ENCODE results near the gene RPL21.

The RPL21 gene

GRCh38 chr13:27273658-27274425, 22.5 kb downstream of the RPL21 start:
- no peak for DNase-seq (ENCODE audit: low read depth)
- Histone ChIP-seq H3K9me3 (ENCODE audit: control insufficient read depth, low read length) (no peaks in the 10 kb centered on the region), H3K4me1 (ENCODE audit: control insufficient read depth, insufficient read depth, low read length) (peaks cover 59% of the 10 kb centered on the region), H3K27me3 (replicated peaks; ENCODE audit: control insufficient read depth, insufficient read depth, low read length) (no peaks in the 10 kb centered on the region), H3K9ac (ENCODE audit: low read length) (no peak overlapping the region), H3K4me3 (ENCODE audit: low read length) (no peak overlapping the region), H3K36me3 (ENCODE audit: control insufficient read depth, insufficient read depth, low read length, severe bottlenecking) (peaks cover 15% of the 10 kb centered on the region)

- H3K4me3 ChIP-seq (ENCODE audit: low read length) = no peak overlapping the region
- no peak overlapping the region for H3K9ac ChIP-seq (ENCODE audit: low read length)
- peaks cover 59% of the 10 kb centered on the region for H3K4me1 ChIP-seq (ENCODE audit: control insufficient read depth, insufficient read depth, low read length)
- H3K36me3 ChIP-seq (ENCODE audit: control insufficient read depth, insufficient read depth, low read length, severe bottlenecking) = peaks cover 15% of the 10 kb centered on the region
- no peaks in the 10 kb centered on the region for H3K27me3 ChIP-seq (replicated peaks; ENCODE audit: control insufficient read depth, insufficient read depth, low read length)
- DNase-seq (ENCODE audit: low read depth) = no peak
- H3K9me3 ChIP-seq (ENCODE audit: control insufficient read depth, low read length) = no peaks in the 10 kb centered on the region
Observed at GRCh38 chr13:27274631-27275030, 23.3 kb downstream of the RPL21 start.

- Histone ChIP-seq H3K36me3 (ENCODE audit: control insufficient read depth, insufficient read depth, low read length, severe bottlenecking) (peaks cover 15% of the 10 kb centered on the region), H3K27me3 (replicated peaks; ENCODE audit: control insufficient read depth, insufficient read depth, low read length) (no peaks in the 10 kb centered on the region), H3K9ac (ENCODE audit: low read length) (peak overlapping the region; percentile 65), H3K4me3 (ENCODE audit: low read length) (peak overlapping the region; percentile 35), H3K9me3 (ENCODE audit: control insufficient read depth, low read length) (no peaks in the 10 kb centered on the region), H3K4me1 (ENCODE audit: control insufficient read depth, insufficient read depth, low read length) (peaks cover 59% of the 10 kb centered on the region)
- DNase-seq (ENCODE audit: low read depth) = peak; percentile 91
Observed at GRCh38 chr13:27276188-27276587, 24.8 kb downstream of the RPL21 start.

GRCh38 chr13:27279506-27279905, 28.1 kb downstream of the RPL21 start:
- H3K4me1 ChIP-seq (ENCODE audit: control insufficient read depth, insufficient read depth, low read length) = peaks cover 25% of the 10 kb centered on the region
- no peaks in the 10 kb centered on the region for H3K36me3 ChIP-seq (ENCODE audit: control insufficient read depth, insufficient read depth, low read length, severe bottlenecking)
- no peak overlapping the region for H3K4me3 ChIP-seq (ENCODE audit: low read length)
- H3K27me3 ChIP-seq (replicated peaks; ENCODE audit: control insufficient read depth, insufficient read depth, low read length) = no peaks in the 10 kb centered on the region
- H3K9me3 ChIP-seq (ENCODE audit: control insufficient read depth, low read length) = peaks cover 6% of the 10 kb centered on the region
- no peak for DNase-seq (ENCODE audit: low read depth)
- H3K9ac ChIP-seq (ENCODE audit: low read length) = no peak overlapping the region

GRCh38 chr13:27280009-27280656, 28.8 kb downstream of the RPL21 start:
- Histone ChIP-seq H3K27me3 (replicated peaks; ENCODE audit: control insufficient read depth, insufficient read depth, low read length) (no peaks in the 10 kb centered on the region), H3K4me1 (ENCODE audit: control insufficient read depth, insufficient read depth, low read length) (peaks cover 20% of the 10 kb centered on the region), H3K4me3 (ENCODE audit: low read length) (no peak overlapping the region), H3K36me3 (ENCODE audit: control insufficient read depth, insufficient read depth, low read length, severe bottlenecking) (no peaks in the 10 kb centered on the region), H3K9me3 (ENCODE audit: control insufficient read depth, low read length) (peaks cover 6% of the 10 kb centered on the region), H3K9ac (ENCODE audit: low read length) (no peak overlapping the region)
- no peak for DNase-seq (ENCODE audit: low read depth)

GRCh38 chr13:27280841-27281240, 29.5 kb downstream of the RPL21 start:
- DNase-seq (ENCODE audit: low read depth) = no peak
- no peak overlapping the region for H3K4me3 ChIP-seq (ENCODE audit: low read length)
- H3K27me3 ChIP-seq (replicated peaks; ENCODE audit: control insufficient read depth, insufficient read depth, low read length) = no peaks in the 10 kb centered on the region
- peaks cover 6% of the 10 kb centered on the region for H3K9me3 ChIP-seq (ENCODE audit: control insufficient read depth, low read length)
- no peak overlapping the region for H3K9ac ChIP-seq (ENCODE audit: low read length)
- no peaks in the 10 kb centered on the region for H3K36me3 ChIP-seq (ENCODE audit: control insufficient read depth, insufficient read depth, low read length, severe bottlenecking)
- H3K4me1 ChIP-seq (ENCODE audit: control insufficient read depth, insufficient read depth, low read length) = peaks cover 12% of the 10 kb centered on the region

GRCh38 chr13:27281420-27281819, 30.1 kb downstream of the RPL21 start:
- no peak for DNase-seq (ENCODE audit: low read depth)
- no peak overlapping the region for H3K9ac ChIP-seq (ENCODE audit: low read length)
- H3K27me3 ChIP-seq (replicated peaks; ENCODE audit: control insufficient read depth, insufficient read depth, low read length) = no peaks in the 10 kb centered on the region
- H3K36me3 ChIP-seq (ENCODE audit: control insufficient read depth, insufficient read depth, low read length, severe bottlenecking) = no peaks in the 10 kb centered on the region
- peaks cover 6% of the 10 kb centered on the region for H3K9me3 ChIP-seq (ENCODE audit: control insufficient read depth, low read length)
- peaks cover 7% of the 10 kb centered on the region for H3K4me1 ChIP-seq (ENCODE audit: control insufficient read depth, insufficient read depth, low read length)
- H3K4me3 ChIP-seq (ENCODE audit: low read length) = no peak overlapping the region

- Histone ChIP-seq H3K9me3 (ENCODE audit: control insufficient read depth, low read length) (peaks cover 6% of the 10 kb centered on the region), H3K9ac (ENCODE audit: low read length) (no peak overlapping the region), H3K4me3 (ENCODE audit: low read length) (no peak overlapping the region), H3K36me3 (ENCODE audit: control insufficient read depth, insufficient read depth, low read length, severe bottlenecking) (no peaks in the 10 kb centered on the region), H3K27me3 (replicated peaks; ENCODE audit: control insufficient read depth, insufficient read depth, low read length) (no peaks in the 10 kb centered on the region), H3K4me1 (ENCODE audit: control insufficient read depth, insufficient read depth, low read length) (no peaks in the 10 kb centered on the region)
- DNase-seq (ENCODE audit: low read depth) = peak; percentile 61
Observed at GRCh38 chr13:27283906-27284493, 32.6 kb downstream of the RPL21 start.

GRCh38 chr13:27288392-27288791, 37.0 kb downstream of the RPL21 start:
- Histone ChIP-seq H3K9me3 (ENCODE audit: control insufficient read depth, low read length) (no peaks in the 10 kb centered on the region), H3K9ac (ENCODE audit: low read length) (no peak overlapping the region), H3K27me3 (replicated peaks; ENCODE audit: control insufficient read depth, insufficient read depth, low read length) (peaks cover 6% of the 10 kb centered on the region), H3K36me3 (ENCODE audit: control insufficient read depth, insufficient read depth, low read length, severe bottlenecking) (no peaks in the 10 kb centered on the region), H3K4me3 (ENCODE audit: low read length) (no peak overlapping the region), H3K4me1 (ENCODE audit: control insufficient read depth, insufficient read depth, low read length) (no peaks in the 10 kb centered on the region)
- no peak for DNase-seq (ENCODE audit: low read depth)

- Histone ChIP-seq H3K4me1 (ENCODE audit: control insufficient read depth, insufficient read depth, low read length) (no peaks in the 10 kb centered on the region), H3K27me3 (replicated peaks; ENCODE audit: control insufficient read depth, insufficient read depth, low read length) (peaks cover 6% of the 10 kb centered on the region), H3K9ac (ENCODE audit: low read length) (no peak overlapping the region), H3K4me3 (ENCODE audit: low read length) (no peak overlapping the region), H3K9me3 (ENCODE audit: control insufficient read depth, low read length) (no peaks in the 10 kb centered on the region), H3K36me3 (ENCODE audit: control insufficient read depth, insufficient read depth, low read length, severe bottlenecking) (no peaks in the 10 kb centered on the region)
- no peak for DNase-seq (ENCODE audit: low read depth)
Observed at GRCh38 chr13:27289011-27289665, 37.8 kb downstream of the RPL21 start.

GRCh38 chr13:27290715-27291114, 39.4 kb downstream of the RPL21 start:
- Histone ChIP-seq H3K27me3 (replicated peaks; ENCODE audit: control insufficient read depth, insufficient read depth, low read length) (peaks cover 6% of the 10 kb centered on the region), H3K9me3 (ENCODE audit: control insufficient read depth, low read length) (no peaks in the 10 kb centered on the region), H3K9ac (ENCODE audit: low read length) (no peak overlapping the region), H3K4me3 (ENCODE audit: low read length) (no peak overlapping the region), H3K4me1 (ENCODE audit: control insufficient read depth, insufficient read depth, low read length) (no peaks in the 10 kb centered on the region), H3K36me3 (ENCODE audit: control insufficient read depth, insufficient read depth, low read length, severe bottlenecking) (no peaks in the 10 kb centered on the region)
- no peak for DNase-seq (ENCODE audit: low read depth)

Data from adipocyte (in vitro differentiated cells).